Skin of body (tissue), 2 donors: ENCODE results near the gene ENOX2. TPM values are rescaled to one million over a fixed set of nuclear protein-coding genes. Genes with fewer than 3 reads are reported as not detected.

Experiments used
- DNase-seq: peaks from one replicate; lab custom pipeline; 2025; lab: John Stamatoyannopoulos, UW
- total RNA-seq: library from RNA; depleted of rRNA; stranded (reverse); fragments of >200 nt; gene quantifications from one replicate; pipeline ENCODE4 v1.2.3, GENCODE V29; 2014

The ENOX2 gene
- total RNA-seq, 1 donor from 2014 or later = 8.4 TPM

- no peak for DNase-seq
These were observed 18.4 kb downstream of the ENOX2 start for GRCh38 chrX:130884627-130885026.

GRCh38 chrX:130879869-130880268 is 23.1 kb downstream of the ENOX2 start:
- DNase-seq = no peak

GRCh38 chrX:130878350-130879341 is 24.4 kb downstream of the ENOX2 start:
- no peak for DNase-seq

DNA sequence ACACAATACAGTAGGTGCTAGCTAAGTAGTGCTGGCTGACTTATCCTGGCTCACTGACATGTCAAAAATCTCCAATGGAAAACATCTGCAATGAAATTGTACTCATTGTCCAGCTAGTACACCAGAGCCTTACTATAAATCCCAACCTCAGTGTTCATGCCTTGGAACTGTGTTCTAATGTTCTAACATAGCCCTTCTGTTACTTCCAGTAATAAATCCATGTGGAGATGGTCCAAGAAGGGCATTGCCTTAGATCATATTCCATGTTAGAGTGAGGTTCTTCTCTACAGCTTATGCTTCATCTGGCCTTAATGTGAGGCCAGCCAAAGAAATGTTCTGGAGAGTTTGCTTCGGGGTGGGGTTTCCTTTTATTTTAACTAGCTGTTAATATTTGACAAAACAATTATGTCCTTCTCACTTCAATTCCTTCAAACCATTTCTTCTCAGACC is 25.1 kb downstream of the ENOX2 start:
- no peak for DNase-seq

DNA sequence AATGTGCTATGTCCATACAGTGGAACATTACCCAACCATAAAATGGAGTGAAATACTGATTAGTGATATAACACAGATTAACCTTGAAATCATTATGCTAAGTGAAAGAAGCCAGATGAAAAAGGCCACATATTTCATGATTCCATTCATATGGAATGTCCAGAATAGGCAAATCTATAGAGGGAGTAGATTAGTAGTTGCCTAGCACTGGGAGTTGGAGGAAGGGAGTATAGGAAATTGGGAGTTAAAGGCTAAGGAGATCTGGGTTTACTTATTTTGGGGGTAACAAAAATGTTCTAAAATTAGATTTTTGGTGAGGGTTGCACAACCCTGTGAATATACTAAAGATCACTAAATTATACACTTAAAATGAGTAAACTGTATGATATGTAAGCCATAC is 26.8 kb downstream of the ENOX2 start:
- no peak for DNase-seq

DNA sequence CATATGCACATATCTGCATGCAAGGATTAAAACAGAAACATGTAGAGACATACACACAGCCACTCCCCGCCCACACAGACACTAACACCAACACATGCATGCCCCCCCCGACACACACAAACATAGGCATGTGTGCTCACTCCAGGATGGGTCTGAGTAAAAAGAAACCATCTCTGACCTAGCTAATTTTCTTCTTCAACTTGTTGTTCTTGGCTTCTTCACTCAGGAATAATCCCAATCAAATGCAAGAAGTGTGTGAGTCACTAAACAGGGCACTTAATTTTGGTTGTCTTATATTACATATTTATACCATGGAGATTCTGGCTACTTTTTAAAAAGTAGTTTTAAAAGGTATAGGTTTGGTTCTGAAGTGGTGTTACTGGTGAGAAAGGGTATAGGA is 28.3 kb downstream of the ENOX2 start:
- DNase-seq = no peak

GRCh38 chrX:130869239-130869638 is 33.8 kb downstream of the ENOX2 start:
- DNase-seq = no peak

- DNase-seq = no peak
These were observed 41.5 kb downstream of the ENOX2 start for GRCh38 chrX:130861462-130861861.

- DNase-seq = no peak
These were observed 45.8 kb downstream of the ENOX2 start for GRCh38 chrX:130857207-130857606.

DNA sequence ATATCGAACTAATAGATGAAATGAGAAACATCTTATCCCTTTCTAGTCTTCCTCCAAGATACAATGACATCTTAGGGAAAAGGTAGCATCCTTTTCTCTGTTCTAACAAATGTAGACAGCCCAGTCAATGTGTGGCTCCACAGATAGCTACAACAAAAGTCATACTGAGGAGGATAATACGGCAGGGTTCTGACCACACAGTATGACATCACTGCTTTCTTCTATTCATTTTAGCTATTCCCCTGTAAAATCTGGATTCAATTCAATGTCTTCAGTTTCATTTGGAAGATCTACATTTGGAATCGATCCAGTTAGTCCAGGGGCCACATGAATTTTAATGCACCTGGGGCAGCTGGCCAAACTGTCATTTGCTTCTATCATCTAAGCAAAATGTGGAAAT is 51.4 kb downstream of the ENOX2 start:
- no peak for DNase-seq

GRCh38 chrX:130848763-130849162 is 54.2 kb downstream of the ENOX2 start:
- DNase-seq = no peak

DNA sequence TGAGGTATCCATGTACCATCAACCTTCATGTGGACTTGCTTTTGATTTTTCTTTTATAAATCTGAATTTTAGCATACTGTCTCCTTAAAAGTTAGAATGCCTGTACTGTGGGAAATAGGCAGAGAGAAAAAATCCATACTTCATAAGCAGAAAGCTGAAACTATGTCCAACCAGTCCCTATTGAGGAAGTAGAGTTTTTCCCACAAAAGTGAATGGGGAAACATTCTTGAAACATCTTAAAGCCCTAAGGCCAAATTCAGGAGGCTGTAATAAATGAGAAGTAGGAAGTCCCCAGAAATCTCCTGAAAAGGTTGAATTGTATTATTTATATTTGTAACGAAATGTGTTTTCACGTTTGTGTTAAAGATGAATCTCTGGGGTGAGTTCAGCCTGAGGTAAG is 56.3 kb downstream of the ENOX2 start:
- no peak for DNase-seq

DNA sequence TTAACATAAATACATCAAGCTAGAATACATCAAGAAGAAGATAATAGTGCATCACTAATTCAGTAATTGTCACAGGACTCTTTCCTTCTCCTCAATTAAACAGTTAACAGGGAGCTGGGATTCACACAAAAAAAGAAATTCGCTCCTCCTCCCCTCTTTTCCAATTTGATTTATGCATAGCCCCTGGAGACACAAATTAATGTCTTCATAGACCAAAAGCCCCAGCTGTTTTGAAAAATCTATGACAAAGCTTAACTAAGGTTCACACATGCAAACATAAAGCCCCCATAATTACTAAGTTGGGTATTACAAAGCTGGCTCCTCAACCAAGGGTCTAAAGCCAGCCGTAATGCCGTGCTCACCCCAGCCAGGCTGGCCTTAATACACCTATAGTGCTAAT is 61.2 kb downstream of the ENOX2 start:
- DNase-seq = no peak

- DNase-seq = no peak
These were observed 62.7 kb downstream of the ENOX2 start for GRCh38 chrX:130840345-130840744.

GRCh38 chrX:130836447-130836846 is 66.6 kb downstream of the ENOX2 start:
- DNase-seq = no peak

GRCh38 chrX:130834830-130835229 is 68.2 kb downstream of the ENOX2 start:
- no peak for DNase-seq

DNA sequence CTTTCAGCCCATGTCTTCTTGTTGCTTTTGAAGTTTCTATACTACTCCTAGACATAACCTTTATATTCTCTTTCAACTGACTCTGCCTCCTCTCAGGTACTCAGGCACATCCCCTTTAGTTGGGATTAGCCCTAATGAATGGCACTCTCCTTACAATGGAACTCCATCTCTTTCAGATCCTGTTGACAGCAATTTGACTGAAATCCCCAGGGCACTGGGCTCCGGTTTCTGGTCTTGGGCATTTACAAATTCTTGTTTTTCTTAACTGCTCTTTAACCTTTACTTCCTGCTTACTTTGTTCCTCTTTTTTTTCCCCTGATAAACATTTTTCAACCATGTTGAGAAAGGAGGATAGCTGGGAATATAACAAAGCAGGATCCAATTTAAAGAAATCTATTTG is 68.9 kb downstream of the ENOX2 start:
- DNase-seq = no peak

- no peak for DNase-seq
These were observed 71.7 kb downstream of the ENOX2 start for GRCh38 chrX:130831347-130831722.

- DNase-seq = no peak
These were observed 72.2 kb downstream of the ENOX2 start for GRCh38 chrX:130830599-130831346.

- DNase-seq = no peak
These were observed 73.2 kb downstream of the ENOX2 start for GRCh38 chrX:130829526-130830515.

DNA sequence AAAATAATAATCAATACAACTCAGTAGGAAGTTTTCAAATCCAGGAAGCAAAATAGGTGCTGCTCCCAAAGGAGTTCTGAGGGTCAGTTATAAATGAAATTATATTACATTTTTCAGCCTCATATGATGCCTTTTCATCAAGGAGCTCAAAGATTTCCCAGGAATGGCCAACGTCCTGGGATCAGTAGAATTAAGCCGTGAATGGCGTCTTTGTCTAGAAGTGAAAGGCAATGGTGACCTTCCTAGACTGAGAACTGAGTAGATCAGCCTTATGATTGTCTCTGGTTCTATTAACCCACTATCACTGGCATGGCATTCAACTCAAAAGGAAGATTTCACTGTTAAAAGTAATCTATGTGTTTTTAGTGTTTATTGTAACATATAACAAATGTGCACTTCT is 74.4 kb downstream of the ENOX2 start:
- no peak for DNase-seq
